ENCODE results near the gene CYP3A4. TPM values are rescaled to one million over a fixed set of nuclear protein-coding genes. Genes with fewer than 3 reads are reported as not detected.

CYP3A4 gene
- total RNA-seq, 4 donors from 2014 or later: 0.22 to 1.5 TPM; not detected in 2

- no peaks in the 10 kb centered on the region for H3K4me1 ChIP-seq
- no peaks in the 10 kb centered on the region for H3K36me3 ChIP-seq
- WGBS, 2 donors: 40 to 52% methylated on average over 5 of the region's 5 CpGs
- no peaks in the 10 kb centered on the region for H3K27me3 ChIP-seq
- no peak overlapping the region for H3K4me3 ChIP-seq
- DNase-seq (ENCODE audit: low spot score in 2 of 2): no peak
- no peaks in the 10 kb centered on the region for H3K9me3 ChIP-seq
- H3K27ac ChIP-seq: no peak overlapping the region
- TF ChIP-seq POLR2A (IDR thresholded peaks at IDR 0.05) (no peak), EP300 (IDR thresholded peaks at IDR 0.05) (no peak), CTCF (IDR thresholded peaks at IDR 0.05) (no peak)
Measured at GRCh38 chr7:99791667-99792369, 7.8 kb upstream of the CYP3A4 start.

- Histone ChIP-seq H3K9me3 (no peaks in the 10 kb centered on the region), H3K4me3 (no peak overlapping the region), H3K27me3 (no peaks in the 10 kb centered on the region), H3K36me3 (no peaks in the 10 kb centered on the region), H3K4me1 (no peaks in the 10 kb centered on the region), H3K27ac (no peak overlapping the region)
- TF ChIP-seq EP300 (IDR thresholded peaks at IDR 0.05) (no peak), POLR2A (IDR thresholded peaks at IDR 0.05) (no peak), CTCF (IDR thresholded peaks at IDR 0.05) (no peak)
- WGBS, 2 donors: 69 to 81% methylated on average over 1 of the region's 1 CpG
- no peak for DNase-seq (ENCODE audit: low spot score in 2 of 2)
Measured at GRCh38 chr7:99791021-99791420, 7.0 kb upstream of the CYP3A4 start.

GRCh38 chr7:99790407-99790806, 6.4 kb upstream of the CYP3A4 start:
- Histone ChIP-seq H3K36me3 (no peaks in the 10 kb centered on the region), H3K4me3 (no peak overlapping the region), H3K27ac (no peak overlapping the region), H3K27me3 (no peaks in the 10 kb centered on the region), H3K9me3 (no peaks in the 10 kb centered on the region), H3K4me1 (no peaks in the 10 kb centered on the region)
- 92 to 93% methylated on average over 3 of the region's 3 CpGs for WGBS, 2 donors
- no peak for TF ChIP-seq CTCF (IDR thresholded peaks at IDR 0.05)
- no peak for TF ChIP-seq EP300 (IDR thresholded peaks at IDR 0.05)
- no peak for TF ChIP-seq POLR2A (IDR thresholded peaks at IDR 0.05)
- no peak for DNase-seq (ENCODE audit: low spot score in 2 of 2)

GRCh38 chr7:99789441-99790070, 5.6 kb upstream of the CYP3A4 start:
- no peaks in the 10 kb centered on the region for H3K36me3 ChIP-seq
- no peak for TF ChIP-seq POLR2A (IDR thresholded peaks at IDR 0.05)
- TF ChIP-seq CTCF (IDR thresholded peaks at IDR 0.05): no peak
- TF ChIP-seq EP300 (IDR thresholded peaks at IDR 0.05): no peak
- no peak overlapping the region for H3K27ac ChIP-seq
- no peaks in the 10 kb centered on the region for H3K4me1 ChIP-seq
- H3K9me3 ChIP-seq: no peaks in the 10 kb centered on the region
- DNase-seq (ENCODE audit: low spot score in 2 of 2): no peak
- H3K27me3 ChIP-seq: no peaks in the 10 kb centered on the region
- WGBS, 2 donors: 71 to 81% methylated on average over 4 of the region's 4 CpGs
- H3K4me3 ChIP-seq: no peak overlapping the region

- TF ChIP-seq EP300 (IDR thresholded peaks at IDR 0.05) (no peak), CTCF (IDR thresholded peaks at IDR 0.05) (no peak), POLR2A (IDR thresholded peaks at IDR 0.05) (no peak)
- H3K4me1 ChIP-seq: no peaks in the 10 kb centered on the region
- no peaks in the 10 kb centered on the region for H3K36me3 ChIP-seq
- H3K4me3 ChIP-seq: no peak overlapping the region
- WGBS, 2 donors: 58 to 61% methylated on average over 2 of the region's 2 CpGs
- H3K27ac ChIP-seq: no peak overlapping the region
- no peaks in the 10 kb centered on the region for H3K27me3 ChIP-seq
- no peak for DNase-seq (ENCODE audit: low spot score in 2 of 2)
- H3K9me3 ChIP-seq: no peaks in the 10 kb centered on the region
Measured at GRCh38 chr7:99788554-99788953, 4.6 kb upstream of the CYP3A4 start.

Data from tibial nerve (tissue), 4 donors.